ENCODE data around the gene ZCCHC24.

DNA sequence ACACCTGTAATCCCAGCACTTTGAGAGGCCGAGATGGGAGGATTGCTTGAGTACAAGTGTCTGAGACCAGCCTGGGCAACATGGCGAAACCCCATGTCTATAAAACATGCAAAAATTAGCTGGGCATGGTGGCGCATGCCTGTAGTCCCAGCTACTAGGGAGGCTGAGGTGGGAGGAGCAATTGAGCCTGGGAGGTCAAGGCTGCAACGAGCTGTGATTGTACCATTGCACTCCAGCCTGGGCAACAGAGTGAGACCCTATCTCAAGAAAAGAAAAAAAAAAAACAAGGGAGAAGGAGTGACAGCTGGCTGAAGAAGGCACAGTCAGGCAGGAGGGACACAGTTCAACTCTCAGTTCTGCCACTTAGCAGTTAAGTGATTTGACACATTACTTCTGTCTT is 26.4 kb upstream of the ZCCHC24 start:
- TF ChIP-seq, protein P1, sequence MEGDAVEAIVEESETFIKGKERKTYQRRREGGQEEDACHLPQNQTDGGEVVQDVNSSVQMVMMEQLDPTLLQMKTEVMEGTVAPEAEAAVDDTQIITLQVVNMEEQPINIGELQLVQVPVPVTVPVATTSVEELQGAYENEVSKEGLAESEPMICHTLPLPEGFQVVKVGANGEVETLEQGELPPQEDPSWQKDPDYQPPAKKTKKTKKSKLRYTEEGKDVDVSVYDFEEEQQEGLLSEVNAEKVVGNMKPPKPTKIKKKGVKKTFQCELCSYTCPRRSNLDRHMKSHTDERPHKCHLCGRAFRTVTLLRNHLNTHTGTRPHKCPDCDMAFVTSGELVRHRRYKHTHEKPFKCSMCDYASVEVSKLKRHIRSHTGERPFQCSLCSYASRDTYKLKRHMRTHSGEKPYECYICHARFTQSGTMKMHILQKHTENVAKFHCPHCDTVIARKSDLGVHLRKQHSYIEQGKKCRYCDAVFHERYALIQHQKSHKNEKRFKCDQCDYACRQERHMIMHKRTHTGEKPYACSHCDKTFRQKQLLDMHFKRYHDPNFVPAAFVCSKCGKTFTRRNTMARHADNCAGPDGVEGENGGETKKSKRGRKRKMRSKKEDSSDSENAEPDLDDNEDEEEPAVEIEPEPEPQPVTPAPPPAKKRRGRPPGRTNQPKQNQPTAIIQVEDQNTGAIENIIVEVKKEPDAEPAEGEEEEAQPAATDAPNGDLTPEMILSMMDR (IDR thresholded peaks at IDR 0.05) = no peak
- TF ChIP-seq POLR2A (IDR thresholded peaks at IDR 0.05) = no peak
